Posterior cingulate gyrus (tissue), 11 donors: Measurements from ENCODE around the gene NXPE2.

Experiments used
- DNase-seq, 10 donors: peaks; one replicate each; pipeline versions ENCODE4 v3.0.0 to v3.0.0-alpha.2; 2020 to 2021; ENCODE audit warnings: mixed read lengths in 3 of 10
- intact Hi-C: fragments of 100-400 bp; cut with DNase I; formaldehyde crosslinking; loops from one replicate; pipeline ENCODE4 v1.15.1; 2023

The NXPE2 gene

DNA sequence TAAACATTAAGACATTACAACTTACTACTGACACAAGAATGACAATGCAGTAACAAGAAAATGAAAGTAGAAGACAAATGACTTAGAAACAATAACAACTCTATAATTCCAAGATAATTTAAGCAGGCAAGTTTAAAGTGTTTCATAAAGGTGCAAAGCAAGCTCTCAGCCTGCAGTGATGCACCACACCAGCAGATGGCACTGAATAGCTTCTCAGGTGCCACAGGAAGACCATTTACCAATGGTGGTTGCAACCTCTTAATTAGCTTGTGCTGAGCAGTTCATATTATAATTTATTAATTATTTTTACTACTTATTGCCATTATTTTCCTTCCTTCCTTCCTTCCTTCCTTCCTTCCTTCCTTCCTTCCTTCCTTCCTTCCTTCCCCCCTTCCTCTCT, 60.6 kb downstream of the NXPE2 start:
- DNase-seq, result peak in 6 of 10 donors; percentile 23 to 77 (median 34)
- intact Hi-C loops, result no loop called here

GRCh38 chr11:114745150-114745671, 66.9 kb downstream of the NXPE2 start:
- intact Hi-C loops, result no loop called here
- no peak for DNase-seq

GRCh38 chr11:114746013-114746412, 67.7 kb downstream of the NXPE2 start:
- intact Hi-C loops, result no loop called here
- no peak for DNase-seq
